Esophagus squamous epithelium (tissue), 5 donors: Measurements from ENCODE around the gene COCH. TPM values are rescaled to one million over a fixed set of nuclear protein-coding genes. Genes with fewer than 3 reads are reported as not detected.
"Not testable (repeated sequence)": the region's sequence is repeated elsewhere in the genome, so short reads cannot be mapped to it uniquely, and the experiment has no call there.

Experiments
- DNase-seq: peaks from one replicate; lab custom pipeline; 2025; lab: John Stamatoyannopoulos, UW
- H3K27ac ChIP-seq, 4 donors: fragments of 200-600 bp; sonication (generic); one replicate each; pipeline ENCODE4 v1.5.1; 2016 to 2019; ENCODE audit warnings: mild to moderate bottlenecking in 1 of 4
- H3K27me3 ChIP-seq, 4 donors: fragments of 200-600 bp; sonication (generic); 1 replicate in 3 of 4; 2 replicates in 1 of 4; pipeline versions ENCODE4 v1.5.1 to v1.6.0; 2017 to 2021; ENCODE audit warnings: antibody characterized with exemption in 1 of 4
- H3K36me3 ChIP-seq, 3 donors: fragments of 200-600 bp; sonication (generic); one replicate each; pipeline ENCODE4 v1.5.1; 2016 to 2019
- H3K4me1 ChIP-seq, 3 donors: fragments of 200-600 bp; sonication (generic); one replicate each; pipeline ENCODE4 v1.5.1; 2017 to 2019
- H3K4me3 ChIP-seq, 4 donors: fragments of 200-600 bp; sonication (generic); 1 replicate in 3 of 4; 2 replicates in 1 of 4; pipeline ENCODE4 v1.5.1; 2016 to 2019; ENCODE audit warnings: mild to moderate bottlenecking in 2 of 4, moderate library complexity in 1 of 4
- H3K9me3 ChIP-seq, 3 donors: fragments of 200-600 bp; sonication (generic); one replicate each; pipeline ENCODE4 v1.5.1; 2016 to 2019
- POLR2A ChIP-seq, 4 donors: fragments of 450-650 bp; IDR thresholded peaks; one replicate each; pipeline ENCODE4 v1.6.1; 2017; ENCODE audit warnings: antibody characterized with exemption in 4 of 4, mild to moderate bottlenecking in 4 of 4, moderate library complexity in 3 of 4
- WGBS, 2 donors: methylation state at CpG; one replicate each; pipeline ENCODE4 v1.1.5; 2018; 5-methylcytosine and 5-hydroxymethylcytosine counted together
- intact Hi-C: fragments of 100-400 bp; cut with DNase I; formaldehyde crosslinking; loops from one replicate; pipeline ENCODE4 v1.15.0; 2022
- total RNA-seq, 4 donors: library from RNA; depleted of rRNA; stranded (reverse); fragments of >200 nt; gene quantifications; one replicate each; pipeline ENCODE4 v1.1.0, GENCODE V29; 2016
- TF ChIP-seq, protein P1 (sequence below), 6 experiments: fragments of 450-650 bp in 4 of 6; fragments of 200-600 bp in 2 of 6; sonication (generic) in 2 of 6; IDR thresholded peaks; one replicate each; pipeline ENCODE4 v1.5.1; 2016 to 2019; ENCODE audit warnings: antibody characterized with exemption in 6 of 6, mild to moderate bottlenecking in 4 of 6, moderate library complexity in 4 of 6
- donor health status: DM: yes; HTN: yes; CAD: no.

COCH gene
- total RNA-seq, 4 donors from 2014 or later = 0.26 to 0.76 TPM; not detected in 2

DNA sequence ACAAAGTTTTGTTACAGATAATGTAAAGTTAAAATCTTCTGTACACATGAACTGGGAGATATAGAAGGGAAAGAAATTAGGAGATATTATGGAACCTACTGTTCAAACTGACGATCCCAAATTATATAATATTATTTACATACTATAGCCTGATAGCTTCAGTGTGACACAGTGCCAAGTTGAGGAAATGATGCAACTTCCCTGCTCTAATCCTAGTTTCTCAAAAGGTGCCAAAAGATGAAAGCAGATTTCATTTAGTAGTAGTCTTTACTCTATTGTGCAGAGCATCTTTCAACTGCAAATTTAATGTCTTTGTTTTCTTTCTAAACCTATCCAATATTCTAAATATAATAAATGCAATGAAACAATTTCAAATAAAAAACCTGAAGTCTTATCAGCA, 46.9 kb downstream of the COCH start:
- Histone ChIP-seq H3K4me1 (no peaks in the 10 kb centered on the region), H3K36me3 (peaks cover 0 to 54% (median 0%) of the 10 kb centered on the region in 3 donors), H3K4me3 (no peak overlapping the region), H3K27me3 (no peaks in the 10 kb centered on the region), H3K9me3 (no peaks in the 10 kb centered on the region), H3K27ac (no peak overlapping the region)
- no peak for DNase-seq
- intact Hi-C loops = no loop called here
- WGBS, 2 donors = 11 to 26% methylated on average over 1 of the region's 1 CpG
- TF ChIP-seq, protein P1, sequence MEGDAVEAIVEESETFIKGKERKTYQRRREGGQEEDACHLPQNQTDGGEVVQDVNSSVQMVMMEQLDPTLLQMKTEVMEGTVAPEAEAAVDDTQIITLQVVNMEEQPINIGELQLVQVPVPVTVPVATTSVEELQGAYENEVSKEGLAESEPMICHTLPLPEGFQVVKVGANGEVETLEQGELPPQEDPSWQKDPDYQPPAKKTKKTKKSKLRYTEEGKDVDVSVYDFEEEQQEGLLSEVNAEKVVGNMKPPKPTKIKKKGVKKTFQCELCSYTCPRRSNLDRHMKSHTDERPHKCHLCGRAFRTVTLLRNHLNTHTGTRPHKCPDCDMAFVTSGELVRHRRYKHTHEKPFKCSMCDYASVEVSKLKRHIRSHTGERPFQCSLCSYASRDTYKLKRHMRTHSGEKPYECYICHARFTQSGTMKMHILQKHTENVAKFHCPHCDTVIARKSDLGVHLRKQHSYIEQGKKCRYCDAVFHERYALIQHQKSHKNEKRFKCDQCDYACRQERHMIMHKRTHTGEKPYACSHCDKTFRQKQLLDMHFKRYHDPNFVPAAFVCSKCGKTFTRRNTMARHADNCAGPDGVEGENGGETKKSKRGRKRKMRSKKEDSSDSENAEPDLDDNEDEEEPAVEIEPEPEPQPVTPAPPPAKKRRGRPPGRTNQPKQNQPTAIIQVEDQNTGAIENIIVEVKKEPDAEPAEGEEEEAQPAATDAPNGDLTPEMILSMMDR (IDR thresholded peaks at IDR 0.05) = no peak
- no peak for TF ChIP-seq POLR2A (IDR thresholded peaks at IDR 0.05)

DNA sequence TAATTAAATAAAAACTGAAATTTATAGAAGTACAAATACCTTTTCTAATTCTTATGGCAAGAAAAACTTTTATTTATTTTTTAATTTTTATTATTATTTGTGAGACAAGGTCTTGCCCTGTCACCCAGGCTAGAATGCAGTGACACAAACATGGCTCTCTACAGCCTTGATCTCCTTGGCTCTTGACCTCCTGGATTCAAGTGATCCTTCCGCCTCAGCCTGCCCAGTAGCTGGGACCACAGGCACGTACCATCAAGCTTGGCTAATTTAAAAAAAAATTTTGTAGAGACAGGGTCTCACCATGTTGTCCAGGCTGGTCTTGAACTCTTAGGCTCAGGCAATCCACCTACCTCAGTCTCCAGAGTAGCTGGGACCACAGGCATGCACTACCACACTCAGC, 47.4 kb downstream of the COCH start:
- Histone ChIP-seq H3K4me1 (no peaks in the 10 kb centered on the region), H3K9me3 (no peaks in the 10 kb centered on the region), H3K27me3 (no peaks in the 10 kb centered on the region), H3K4me3 (no peak overlapping the region), H3K36me3 (peaks cover 0 to 52% (median 0%) of the 10 kb centered on the region in 3 donors), H3K27ac (no peak overlapping the region)
- DNase-seq = no peak
- TF ChIP-seq, protein P1 (IDR thresholded peaks at IDR 0.05) = no peak
- TF ChIP-seq POLR2A (IDR thresholded peaks at IDR 0.05) = no peak
- intact Hi-C loops = no loop called here
- 84 to 85% methylated on average over 2 of the region's 2 CpGs for WGBS, 2 donors

DNA sequence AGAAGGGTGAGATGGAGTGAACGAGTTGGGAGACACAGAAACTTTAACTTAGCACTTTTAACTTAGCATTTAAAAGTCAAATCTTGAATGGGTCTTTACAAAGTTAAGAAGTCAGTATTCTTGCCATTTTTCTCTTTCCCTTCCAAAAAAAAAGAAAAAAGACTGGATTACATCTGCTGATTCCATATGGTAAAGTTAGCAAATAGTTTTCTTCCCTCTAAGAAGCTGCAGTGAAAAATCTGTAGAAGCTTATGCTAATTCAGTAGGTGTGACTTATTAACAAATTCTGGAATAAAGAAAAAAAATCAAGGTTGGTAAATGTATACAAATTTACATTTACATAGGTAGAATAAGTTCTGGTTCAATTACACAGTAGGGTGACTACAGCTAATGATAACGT, 50.9 kb downstream of the COCH start:
- no peaks in the 10 kb centered on the region for H3K27me3 ChIP-seq
- DNase-seq = no peak
- no peak overlapping the region for H3K4me3 ChIP-seq
- H3K27ac ChIP-seq = no peak overlapping the region
- intact Hi-C loops = no loop called here
- H3K4me1 ChIP-seq = no peaks in the 10 kb centered on the region
- peaks cover 0 to 40% (median 0%) of the 10 kb centered on the region in 3 donors for H3K36me3 ChIP-seq
- H3K9me3 ChIP-seq = no peaks in the 10 kb centered on the region
- 84 to 94% methylated on average over 2 of the region's 2 CpGs for WGBS, 2 donors
- TF ChIP-seq, protein P1 (IDR thresholded peaks at IDR 0.05) = no peak
- TF ChIP-seq POLR2A (IDR thresholded peaks at IDR 0.05) = no peak

DNA sequence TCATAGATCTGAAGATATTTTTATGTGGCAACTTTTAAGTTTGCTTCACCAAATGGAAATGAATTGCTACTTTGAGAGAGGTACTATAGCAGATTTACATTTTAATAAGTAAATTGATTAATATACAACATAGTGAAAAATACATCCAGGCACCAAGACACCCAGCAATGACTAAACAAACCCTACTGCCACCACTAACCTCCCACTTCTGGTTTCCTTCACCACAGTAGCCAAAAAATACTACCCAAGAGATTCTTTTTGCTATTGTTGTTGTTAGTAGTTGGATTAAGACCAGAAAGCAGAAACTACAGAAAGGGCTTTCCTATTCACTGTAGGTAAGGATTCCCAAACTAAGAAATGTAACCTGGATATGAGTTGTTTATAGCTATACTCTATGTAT, 54.1 kb downstream of the COCH start:
- H3K9me3 ChIP-seq = no peaks in the 10 kb centered on the region
- H3K4me1 ChIP-seq = no peaks in the 10 kb centered on the region
- no peaks in the 10 kb centered on the region for H3K27me3 ChIP-seq
- H3K36me3 ChIP-seq = peaks cover 0 to 39% (median 0%) of the 10 kb centered on the region in 3 donors
- TF ChIP-seq POLR2A (IDR thresholded peaks at IDR 0.05) = no peak
- TF ChIP-seq, protein P1 (IDR thresholded peaks at IDR 0.05) = no peak
- intact Hi-C loops = no loop called here
- no peak overlapping the region for H3K27ac ChIP-seq
- H3K4me3 ChIP-seq = no peak overlapping the region
- DNase-seq = no peak

DNA sequence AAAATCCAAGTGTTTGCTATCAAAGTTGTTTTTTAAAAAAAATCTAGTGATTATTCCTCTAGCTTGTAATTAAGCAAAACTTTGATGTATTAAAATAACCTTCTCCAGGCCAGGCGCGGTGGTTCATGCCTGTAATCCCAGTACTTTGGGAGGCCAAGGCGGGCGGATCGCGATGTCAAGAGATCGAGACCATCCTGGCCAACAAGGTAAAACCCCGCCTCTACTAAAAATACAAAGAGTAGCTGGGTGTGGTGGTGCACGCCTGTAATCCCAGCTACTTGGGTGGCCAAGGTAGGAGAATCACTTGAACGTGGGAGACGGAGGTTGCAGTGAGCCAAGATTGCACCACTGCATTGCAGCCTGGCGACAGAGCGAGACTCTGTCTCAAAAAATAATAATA, 59.6 kb downstream of the COCH start:
- H3K4me1 ChIP-seq, H3K9me3 ChIP-seq, DNase-seq, H3K4me3 ChIP-seq, H3K27ac ChIP-seq, intact Hi-C loops, H3K27me3 ChIP-seq: not testable (repeated sequence)
- WGBS, 2 donors = 92 to 93% methylated on average over 13 of the region's 13 CpGs
- H3K36me3 ChIP-seq = peaks cover 0 to 62% (median 0%) of the 10 kb centered on the region in 3 donors

DNA sequence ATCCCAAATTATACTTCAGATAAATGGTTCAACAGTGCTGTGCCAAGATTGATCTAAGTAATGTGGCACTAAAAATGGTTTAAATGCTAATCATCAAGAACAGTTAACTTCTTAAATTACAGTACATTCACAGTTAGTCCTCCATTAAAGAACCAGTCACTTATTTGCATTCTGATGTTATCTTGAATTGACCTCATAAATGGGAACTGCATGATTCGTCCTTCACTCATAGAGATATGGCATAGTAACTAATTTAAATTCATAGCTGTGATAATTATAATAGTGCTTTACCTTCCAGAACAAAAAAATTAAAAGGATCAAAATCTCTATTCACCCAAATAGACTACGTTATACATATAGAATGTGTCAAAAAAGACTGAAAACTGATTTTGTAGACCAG, 61.1 kb downstream of the COCH start:
- 86 to 91% methylated on average over 2 of the region's 2 CpGs for WGBS, 2 donors
- H3K9me3 ChIP-seq = no peaks in the 10 kb centered on the region
- H3K4me1 ChIP-seq = no peaks in the 10 kb centered on the region
- H3K4me3 ChIP-seq = no peak overlapping the region
- no peak overlapping the region for H3K27ac ChIP-seq
- no peak for DNase-seq
- TF ChIP-seq, protein P1 (IDR thresholded peaks at IDR 0.05) = no peak
- TF ChIP-seq POLR2A (IDR thresholded peaks at IDR 0.05) = no peak
- intact Hi-C loops = no loop called here
- no peaks in the 10 kb centered on the region for H3K27me3 ChIP-seq
- H3K36me3 ChIP-seq = peaks cover 0 to 69% (median 0%) of the 10 kb centered on the region in 3 donors
